K562 (cell line): ENCODE data around the gene PTH2. TPM values are rescaled to one million over a fixed set of nuclear protein-coding genes. Genes with fewer than 3 reads are reported as not detected.

ENCODE experiments used
- BRD4 ChIP-seq: fragments of 200-600 bp; sonication (generic); IDR thresholded peaks from 2 replicates; pipeline ENCODE4 v1.6.1; 2017; ENCODE audit warnings: inconsistent platforms
- CEBPB ChIP-seq: fragments of 450-650 bp; IDR thresholded peaks from 2 replicates; pipeline ENCODE4 v1.6.1; 2016; ENCODE audit warnings: missing genetic modification characterization, missing compliant biosample characterization
- CHD1 ChIP-seq: fragments of 200-600 bp; sonication (generic); IDR thresholded peaks from one replicate; pipeline ENCODE4 v1.6.1; 2012; ENCODE audit warnings: mild to moderate bottlenecking, moderate library complexity, low read length, inconsistent platforms
- E2F6 ChIP-seq, 2 experiments: IDR thresholded peaks; 2 replicates each; pipeline ENCODE4 v1.6.1; 2011; ENCODE audit warnings: borderline replicate concordance in 1 of 2, control low read depth in 1 of 2, low read depth in 1 of 2, low read length in 1 of 2, mild to moderate bottlenecking in 1 of 2, mixed read lengths in 1 of 2, moderate library complexity in 1 of 2; ENCODE audit not compliant: insufficient read depth in 1 of 2, insufficient read length in 1 of 2, poor library complexity in 1 of 2, severe bottlenecking in 1 of 2; ENCODE audit errors: extremely low read depth in 1 of 2
- GTF2E2 ChIP-seq: fragments of 200-800 bp; sonication (Bioruptor generic); IDR thresholded peaks from 2 replicates; pipeline ENCODE4 v1.6.1; 2016; ENCODE audit warnings: missing genetic modification characterization, missing compliant biosample characterization
- HNRNPLL ChIP-seq: fragments of 200-400 bp; formaldehyde crosslinking; IDR thresholded peaks from 2 replicates; pipeline ENCODE4 v1.6.1; 2017; ENCODE audit warnings: low read length, low read depth, mild to moderate bottlenecking; ENCODE audit not compliant: poor library complexity, severe bottlenecking
- IRF2 ChIP-seq: sonication (generic); formaldehyde crosslinking; IDR thresholded peaks from 2 replicates; pipeline ENCODE4 v1.8.1; 2022; ENCODE audit warnings: mild to moderate bottlenecking, missing genetic modification reagents
- MNT ChIP-seq, 2 experiments: fragments of 450-650 bp; conservative IDR thresholded peaks; 2 replicates each; pipeline ENCODE4 v1.6.1; 2017; ENCODE audit warnings: mild to moderate bottlenecking in 2 of 2, moderate library complexity in 2 of 2
- SMARCA5 ChIP-seq: fragments of 450-650 bp; IDR thresholded peaks from 2 replicates; pipeline ENCODE4 v1.6.1; 2016
- TAF1 ChIP-seq: IDR thresholded peaks from 2 replicates; pipeline ENCODE4 v1.6.1; 2011; ENCODE audit warnings: mild to moderate bottlenecking, low read length, moderate library complexity; ENCODE audit not compliant: insufficient read depth, control insufficient read depth, severe bottlenecking; ENCODE audit errors: extremely low read depth
- THRAP3 ChIP-seq: fragments of 450-650 bp; IDR thresholded peaks from 2 replicates; pipeline ENCODE4 v1.6.1; 2016; ENCODE audit warnings: mild to moderate bottlenecking, inconsistent platforms, borderline replicate concordance
- ZNF830 ChIP-seq: fragments of 250-450 bp; sonication (Bioruptor Pico); IDR thresholded peaks from 2 replicates; pipeline ENCODE4 v1.5.0; 2021; ENCODE audit warnings: mild to moderate bottlenecking
- polyA plus RNA-seq, 8 experiments: library from polyadenylated mRNA; depleted of rRNA in 4 of 8; stranded (reverse) in 5 of 8; unstranded in 3 of 8; fragments of >200 nt; fragmentation: Nextera tagmentation in 2 of 8; fragmentation: Illumina TruSeq in 1 of 8; extraction: Ambion mirVana in 2 of 8; extraction: Trizol in 1 of 8; gene quantifications; 2 replicates each; pipeline versions ENCODE4 v1.2.1 to v1.2.3, GENCODE V29; 2011 to 2014; ENCODE audit warnings: inconsistent platforms in 1 of 8, missing spikeins in 1 of 8
- total RNA-seq, 7 experiments: library from RNA; depleted of rRNA in 6 of 7; stranded (reverse); fragments of >200 nt in 6 of 7; fragmentation: Illumina TruSeq in 2 of 7; extraction: Trizol in 2 of 7; gene quantifications; 2 replicates each; pipeline versions ENCODE4 v1.2.1 to v1.2.3, GENCODE V29; 2011 to 2021; ENCODE audit warnings: low replicate concordance in 1 of 7
- TF ChIP-seq, protein P1 (sequence below), 2 experiments: fragments of 450-650 bp in 1 of 2; sonication (generic) in 1 of 2; formaldehyde crosslinking in 1 of 2; IDR thresholded peaks; 2 replicates each; pipeline versions ENCODE4 v1.7.1 to v1.9.0; 2016 to 2022; ENCODE audit warnings: inconsistent platforms in 1 of 2, mild to moderate bottlenecking in 1 of 2, missing genetic modification reagents in 1 of 2
- TF ChIP-seq, protein P2 (sequence below): IDR thresholded peaks from 2 replicates; pipeline ENCODE4 v1.6.1; 2011; ENCODE audit not compliant: insufficient read length; ENCODE audit errors: extremely low read depth

PTH2 gene
- total and polyA plus RNA-seq, 9 of the 15 experiments (the other 6 are each of a cell fraction or from before 2014, with no cell fraction given) = 1.3 TPM; not detected in 8

DNA sequence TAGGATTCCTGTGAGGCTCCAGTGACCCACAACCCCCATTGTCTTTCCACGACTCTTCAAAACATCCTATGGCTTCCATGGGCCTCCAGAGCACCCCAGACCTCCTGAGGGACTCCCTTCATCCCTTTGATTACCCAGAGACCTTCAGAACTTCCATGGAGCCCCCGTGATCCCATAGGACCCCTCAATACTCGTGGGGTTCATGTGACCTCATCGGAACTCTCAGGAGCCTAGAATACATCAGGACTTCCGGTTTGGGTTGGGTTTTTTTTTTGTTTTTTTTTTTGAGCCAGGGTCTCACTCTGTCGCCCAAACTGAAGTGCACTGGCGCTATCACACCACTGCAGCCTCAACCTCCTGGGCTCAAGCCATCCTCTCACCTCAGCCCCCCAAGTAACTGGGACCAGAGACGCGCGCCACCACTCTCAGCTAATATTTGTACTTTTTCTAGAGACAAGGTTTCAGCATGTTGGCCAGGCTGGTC, 30.6 kb upstream of the PTH2 start (continued):
- TF ChIP-seq, protein P1, sequence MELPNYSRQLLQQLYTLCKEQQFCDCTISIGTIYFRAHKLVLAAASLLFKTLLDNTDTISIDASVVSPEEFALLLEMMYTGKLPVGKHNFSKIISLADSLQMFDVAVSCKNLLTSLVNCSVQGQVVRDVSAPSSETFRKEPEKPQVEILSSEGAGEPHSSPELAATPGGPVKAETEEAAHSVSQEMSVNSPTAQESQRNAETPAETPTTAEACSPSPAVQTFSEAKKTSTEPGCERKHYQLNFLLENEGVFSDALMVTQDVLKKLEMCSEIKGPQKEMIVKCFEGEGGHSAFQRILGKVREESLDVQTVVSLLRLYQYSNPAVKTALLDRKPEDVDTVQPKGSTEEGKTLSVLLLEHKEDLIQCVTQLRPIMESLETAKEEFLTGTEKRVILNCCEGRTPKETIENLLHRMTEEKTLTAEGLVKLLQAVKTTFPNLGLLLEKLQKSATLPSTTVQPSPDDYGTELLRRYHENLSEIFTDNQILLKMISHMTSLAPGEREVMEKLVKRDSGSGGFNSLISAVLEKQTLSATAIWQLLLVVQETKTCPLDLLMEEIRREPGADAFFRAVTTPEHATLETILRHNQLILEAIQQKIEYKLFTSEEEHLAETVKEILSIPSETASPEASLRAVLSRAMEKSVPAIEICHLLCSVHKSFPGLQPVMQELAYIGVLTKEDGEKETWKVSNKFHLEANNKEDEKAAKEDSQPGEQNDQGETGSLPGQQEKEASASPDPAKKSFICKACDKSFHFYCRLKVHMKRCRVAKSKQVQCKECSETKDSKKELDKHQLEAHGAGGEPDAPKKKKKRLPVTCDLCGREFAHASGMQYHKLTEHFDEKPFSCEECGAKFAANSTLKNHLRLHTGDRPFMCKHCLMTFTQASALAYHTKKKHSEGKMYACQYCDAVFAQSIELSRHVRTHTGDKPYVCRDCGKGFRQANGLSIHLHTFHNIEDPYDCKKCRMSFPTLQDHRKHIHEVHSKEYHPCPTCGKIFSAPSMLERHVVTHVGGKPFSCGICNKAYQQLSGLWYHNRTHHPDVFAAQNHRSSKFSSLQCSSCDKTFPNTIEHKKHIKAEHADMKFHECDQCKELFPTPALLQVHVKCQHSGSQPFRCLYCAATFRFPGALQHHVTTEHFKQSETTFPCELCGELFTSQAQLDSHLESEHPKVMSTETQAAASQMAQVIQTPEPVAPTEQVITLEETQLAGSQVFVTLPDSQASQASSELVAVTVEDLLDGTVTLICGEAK (IDR thresholded peaks at IDR 0.05) = peak; percentile 50
- TF ChIP-seq, protein P1 (CRISPR knock-in tag; IDR thresholded peaks at IDR 0.05) = no peak
- TF ChIP-seq IRF2 (CRISPR knock-in tag) = no peak
- peak; percentile 11; the same call in 1 of the 2 replicates for TF ChIP-seq GTF2E2 (tag)
- TF ChIP-seq, protein P2, sequence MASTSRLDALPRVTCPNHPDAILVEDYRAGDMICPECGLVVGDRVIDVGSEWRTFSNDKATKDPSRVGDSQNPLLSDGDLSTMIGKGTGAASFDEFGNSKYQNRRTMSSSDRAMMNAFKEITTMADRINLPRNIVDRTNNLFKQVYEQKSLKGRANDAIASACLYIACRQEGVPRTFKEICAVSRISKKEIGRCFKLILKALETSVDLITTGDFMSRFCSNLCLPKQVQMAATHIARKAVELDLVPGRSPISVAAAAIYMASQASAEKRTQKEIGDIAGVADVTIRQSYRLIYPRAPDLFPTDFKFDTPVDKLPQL = no peak
- TF ChIP-seq BRD4 = peak; percentile 33; the same call in 1 of the 2 replicates
- no peak for TF ChIP-seq CHD1
- TF ChIP-seq SMARCA5 = no peak
- TF ChIP-seq E2F6 (IDR thresholded peaks at IDR 0.05; ENCODE audit: borderline replicate concordance in 1 of 2, extremely low read depth in 1 of 2, insufficient read depth in 1 of 2, insufficient read length in 1 of 2, low read depth in 1 of 2, low read length in 1 of 2, poor library complexity in 1 of 2, severe bottlenecking in 1 of 2) = no peak
- TF ChIP-seq CEBPB = no peak
- no peak for TF ChIP-seq THRAP3
- TF ChIP-seq HNRNPLL = no peak
- no peak for TF ChIP-seq TAF1
- TF ChIP-seq MNT (conservative IDR thresholded peaks at IDR 0.05) = no peak
- TF ChIP-seq ZNF830 (CRISPR knock-in tag) = no peak
